ENCODE data around the gene COG5.

The COG5 gene

GRCh38 chr7:107527196-107527595, 36.5 kb downstream of the COG5 start:
- DNase-seq (ENCODE audit: low read depth): no peak
- in situ Hi-C loops (cut with HindIII; ENCODE audit: low sequenced_read_pairs): no loop called here
- no peak overlapping the region for H3K4me3 ChIP-seq (ENCODE audit: low read depth, low read length)
- TF ChIP-seq, protein P1, sequence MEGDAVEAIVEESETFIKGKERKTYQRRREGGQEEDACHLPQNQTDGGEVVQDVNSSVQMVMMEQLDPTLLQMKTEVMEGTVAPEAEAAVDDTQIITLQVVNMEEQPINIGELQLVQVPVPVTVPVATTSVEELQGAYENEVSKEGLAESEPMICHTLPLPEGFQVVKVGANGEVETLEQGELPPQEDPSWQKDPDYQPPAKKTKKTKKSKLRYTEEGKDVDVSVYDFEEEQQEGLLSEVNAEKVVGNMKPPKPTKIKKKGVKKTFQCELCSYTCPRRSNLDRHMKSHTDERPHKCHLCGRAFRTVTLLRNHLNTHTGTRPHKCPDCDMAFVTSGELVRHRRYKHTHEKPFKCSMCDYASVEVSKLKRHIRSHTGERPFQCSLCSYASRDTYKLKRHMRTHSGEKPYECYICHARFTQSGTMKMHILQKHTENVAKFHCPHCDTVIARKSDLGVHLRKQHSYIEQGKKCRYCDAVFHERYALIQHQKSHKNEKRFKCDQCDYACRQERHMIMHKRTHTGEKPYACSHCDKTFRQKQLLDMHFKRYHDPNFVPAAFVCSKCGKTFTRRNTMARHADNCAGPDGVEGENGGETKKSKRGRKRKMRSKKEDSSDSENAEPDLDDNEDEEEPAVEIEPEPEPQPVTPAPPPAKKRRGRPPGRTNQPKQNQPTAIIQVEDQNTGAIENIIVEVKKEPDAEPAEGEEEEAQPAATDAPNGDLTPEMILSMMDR (IDR thresholded peaks at IDR 0.05; ENCODE audit: low read depth, low read length, missing control alignments): no peak

GRCh38 chr7:107526672-107527071, 37.0 kb downstream of the COG5 start:
- in situ Hi-C loops (cut with HindIII; ENCODE audit: low sequenced_read_pairs): no loop called here
- TF ChIP-seq, protein P1 (IDR thresholded peaks at IDR 0.05; ENCODE audit: low read depth, low read length, missing control alignments): no peak
- H3K4me3 ChIP-seq (ENCODE audit: low read depth, low read length): no peak overlapping the region
- DNase-seq (ENCODE audit: low read depth): no peak

- DNase-seq (ENCODE audit: low read depth): no peak
- TF ChIP-seq, protein P1 (IDR thresholded peaks at IDR 0.05; ENCODE audit: low read depth, low read length, missing control alignments): no peak
- H3K4me3 ChIP-seq (ENCODE audit: low read depth, low read length): no peak overlapping the region
- in situ Hi-C loops (cut with HindIII; ENCODE audit: low sequenced_read_pairs): no loop called here
Measured at GRCh38 chr7:107506674-107507339, 56.9 kb downstream of the COG5 start.

- DNase-seq (ENCODE audit: low read depth): no peak
- TF ChIP-seq, protein P1 (IDR thresholded peaks at IDR 0.05; ENCODE audit: low read depth, low read length, missing control alignments): no peak
- in situ Hi-C loops (cut with HindIII; ENCODE audit: low sequenced_read_pairs): no loop called here
Measured at GRCh38 chr7:107505997-107506673, 57.6 kb downstream of the COG5 start.

DNA sequence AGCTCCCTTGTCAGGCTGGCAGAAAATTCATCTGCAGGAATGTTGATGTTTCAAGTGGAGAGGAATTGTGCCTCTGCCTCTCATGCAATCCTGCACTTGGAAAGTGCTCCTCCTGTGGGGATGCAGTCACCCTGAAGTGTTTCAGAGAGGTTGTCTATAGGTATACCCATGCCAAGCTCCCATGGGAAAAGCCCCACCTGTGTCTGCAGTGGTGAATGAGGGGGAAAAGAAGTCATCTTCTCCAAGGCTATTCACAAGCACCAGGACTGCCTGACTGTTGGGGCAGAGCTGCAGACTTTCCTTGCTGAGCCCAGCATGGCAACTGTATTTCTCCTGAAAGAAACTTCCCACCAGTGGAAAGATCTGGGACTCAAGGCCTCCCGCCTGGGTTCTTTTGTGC, 58.4 kb downstream of the COG5 start:
- TF ChIP-seq, protein P1 (IDR thresholded peaks at IDR 0.05; ENCODE audit: low read depth, low read length, missing control alignments): no peak
- no peak for DNase-seq (ENCODE audit: low read depth)
- in situ Hi-C loops (cut with HindIII; ENCODE audit: low sequenced_read_pairs): no loop called here
- H3K4me3 ChIP-seq (ENCODE audit: low read depth, low read length): no peak overlapping the region

More at GRCh38 chr7:107505997-107506673, 57.6 kb downstream of the COG5 start:
- H3K4me3 ChIP-seq (ENCODE audit: low read depth, low read length): no peak overlapping the region

GRCh38 chr7:107503687-107504086, 60.0 kb downstream of the COG5 start:
- H3K4me3 ChIP-seq (ENCODE audit: low read depth, low read length): no peak overlapping the region
- DNase-seq (ENCODE audit: low read depth): no peak
- TF ChIP-seq, protein P1 (IDR thresholded peaks at IDR 0.05; ENCODE audit: low read depth, low read length, missing control alignments): no peak
- in situ Hi-C loops (cut with HindIII; ENCODE audit: low sequenced_read_pairs): no loop called here
